GM18951 (cell line): Measurements from ENCODE around the gene PPP2R5B.
"Not testable (repeated sequence)": the region's sequence is repeated elsewhere in the genome, so short reads cannot be mapped to it uniquely, and the experiment has no call there.

Source experiments
- POLR2A ChIP-seq: IDR thresholded peaks from 4 replicates; pipeline ENCODE4 v1.6.1; 2011; ENCODE audit warnings: mild to moderate bottlenecking; ENCODE audit not compliant: insufficient read length, insufficient read depth; ENCODE audit errors: extremely low read depth
- in situ Hi-C: fragments of 300-500 bp; cut with MboI; formaldehyde crosslinking; loops from one replicate; pipeline ENCODE4 v1.12.0; 2022; ENCODE audit warnings: low sequenced_read_pairs, mixed read lengths, inconsistent platforms; ENCODE audit not compliant: unreplicated experiment

PPP2R5B gene

DNA sequence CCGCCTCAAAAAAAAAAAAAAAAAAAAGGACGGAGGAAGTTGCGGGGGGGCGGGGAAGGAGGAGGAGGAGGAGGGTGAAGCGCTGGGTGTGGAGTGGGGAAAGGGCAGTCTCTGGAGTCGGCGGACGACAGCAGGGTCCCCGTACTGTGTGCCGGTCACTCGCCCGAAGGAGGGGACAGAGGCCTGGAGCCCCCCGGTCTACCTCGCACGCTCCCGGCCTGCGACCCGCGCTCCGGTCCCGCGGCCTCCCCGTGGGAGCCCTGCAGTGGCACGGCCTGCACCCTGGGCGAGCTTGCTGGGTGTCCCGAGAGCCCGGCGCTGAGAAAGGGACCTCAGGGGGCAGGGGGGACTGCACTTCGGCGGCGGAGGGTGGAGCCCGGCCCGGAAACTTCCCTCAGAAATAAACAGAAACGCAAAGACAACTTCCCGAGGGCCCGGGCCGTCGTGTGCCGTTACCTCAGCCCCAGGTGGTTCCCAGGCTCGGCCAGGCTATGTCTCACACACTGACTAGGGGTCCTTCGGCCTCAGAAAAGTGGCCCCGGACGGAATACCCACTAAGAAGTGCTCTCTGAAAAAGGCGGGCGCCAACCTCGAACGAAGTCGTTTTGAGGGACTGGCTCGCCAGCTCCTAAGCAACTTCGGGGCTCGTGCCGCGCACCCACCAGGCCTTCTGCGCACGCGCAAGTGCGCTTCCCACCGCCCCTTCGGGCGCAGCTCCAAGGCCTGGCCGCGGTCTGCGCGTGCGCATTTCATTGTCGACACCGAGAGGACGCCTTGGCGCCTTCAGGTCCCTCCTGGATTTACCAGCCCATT, 47.1 kb downstream of the PPP2R5B start, which contains the start of gene MAJIN:
MAJIN (minus strand) TSS at position 688 of the 813 bp plus-strand sequence. CDS start 12,703 bp downstream, outside the sequence.
- no peak for TF ChIP-seq POLR2A
- in situ Hi-C loops: no loop called here

DNA sequence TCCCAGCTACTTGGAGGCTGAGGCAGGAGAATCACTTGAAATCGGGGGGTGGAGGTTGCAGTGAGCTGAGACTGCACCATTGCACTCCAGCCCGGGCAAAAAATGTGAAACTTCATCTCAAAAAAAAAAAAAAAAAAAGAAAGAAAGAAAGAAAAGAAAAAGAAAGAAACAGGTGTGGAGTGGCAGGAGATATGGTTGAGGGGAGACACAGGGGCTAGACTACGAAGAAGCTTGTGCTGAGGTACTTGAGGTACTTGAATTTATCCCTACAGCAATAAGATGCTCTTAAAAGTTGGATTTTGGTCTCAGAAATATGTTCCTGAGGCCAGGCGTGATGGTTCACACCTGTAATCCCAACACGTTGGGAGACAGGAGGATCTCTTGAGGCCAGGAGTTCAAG, 49.6 kb downstream of the PPP2R5B start:
- in situ Hi-C loops: no loop called here
- TF ChIP-seq POLR2A: no peak

DNA sequence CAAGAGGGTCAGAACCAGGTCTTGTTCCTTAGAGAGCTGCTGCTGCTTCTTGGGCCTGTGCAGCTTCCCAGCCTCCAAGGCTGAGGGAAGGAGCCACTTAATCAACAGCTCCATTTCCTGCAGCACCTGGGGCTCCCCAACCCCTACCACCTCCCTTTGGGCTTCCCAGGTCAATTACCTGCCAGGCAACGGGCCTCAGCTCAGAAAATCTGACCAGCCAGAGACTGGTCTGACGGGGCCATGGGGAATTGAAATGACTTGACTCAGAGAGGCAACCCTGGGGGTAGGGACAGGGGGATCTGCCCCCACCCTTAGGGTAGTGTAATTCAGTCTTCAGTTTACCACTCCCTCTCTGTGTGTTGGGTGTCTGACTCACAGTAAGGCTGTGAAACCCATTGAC, 52.2 kb downstream of the PPP2R5B start:
- TF ChIP-seq POLR2A: no peak
- in situ Hi-C loops: no loop called here

DNA sequence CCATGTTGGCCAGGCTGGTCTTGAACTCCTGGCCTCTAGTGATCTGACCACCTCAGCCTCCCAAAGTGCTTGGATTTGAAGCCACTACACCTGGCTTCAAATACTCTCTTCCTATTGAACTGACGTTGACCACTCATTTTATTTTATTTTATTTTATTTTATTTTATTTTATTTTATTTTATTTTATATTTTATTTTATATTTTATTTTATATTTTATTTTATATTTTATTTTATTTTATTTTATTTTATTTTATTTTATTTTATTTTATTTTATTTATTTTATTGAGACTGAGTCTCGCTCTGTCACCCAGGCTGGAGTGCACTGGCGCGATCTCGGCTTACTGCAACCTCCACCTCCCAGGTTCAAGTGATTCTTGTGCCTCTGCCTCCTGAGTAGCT, 58.9 kb downstream of the PPP2R5B start:
- in situ Hi-C loops: not testable (repeated sequence)
